SK-N-SH treated with all-trans-retinoic acid at 6 μM for 48 hours (cell line): ENCODE results near the gene PLA2G4A.

ENCODE experiments used
- ATAC-seq: fragments of 200-7000 bp; cut with Tn5 transposase; 3 replicates; pipeline ENCODE4 v1.9.1; 2020; ENCODE audit warnings: mild to moderate bottlenecking, moderate library complexity
- ARNTL ChIP-seq: fragments of 450-650 bp; formaldehyde crosslinking; IDR thresholded peaks from 2 replicates; pipeline ENCODE4 v1.5.0; 2020; ENCODE audit warnings: low read depth, mild to moderate bottlenecking, moderate library complexity, borderline replicate concordance
- BACH2 ChIP-seq: fragments of 250-450 bp; sonication (Bioruptor Pico); IDR thresholded peaks from 2 replicates; pipeline ENCODE4 v1.9.0; 2021; ENCODE audit warnings: mild to moderate bottlenecking, borderline replicate concordance
- CSDC2 ChIP-seq: fragments of 250-450 bp; sonication (Bioruptor Pico); IDR thresholded peaks from 2 replicates; pipeline ENCODE4 v1.5.0; 2020; ENCODE audit warnings: mild to moderate bottlenecking, moderate library complexity
- ESRRG ChIP-seq: fragments of 250-450 bp; sonication (Bioruptor Pico); IDR thresholded peaks from 2 replicates; pipeline ENCODE4 v1.6.1; 2021; ENCODE audit warnings: mild to moderate bottlenecking
- GLIS3 ChIP-seq: fragments of 250-450 bp; sonication (Bioruptor Pico); IDR thresholded peaks from 2 replicates; pipeline ENCODE4 v1.5.0; 2020; ENCODE audit warnings: mild to moderate bottlenecking, moderate library complexity
- ISL1 ChIP-seq: fragments of 250-450 bp; sonication (Bioruptor Pico); IDR thresholded peaks from 2 replicates; pipeline ENCODE4 v2.1.2; 2022; ENCODE audit warnings: mild to moderate bottlenecking, moderate library complexity
- OSR1 ChIP-seq: fragments of 250-450 bp; sonication (Bioruptor Pico); IDR thresholded peaks from 2 replicates; pipeline ENCODE4 v1.8.0; 2022; ENCODE audit warnings: moderate library complexity, mild to moderate bottlenecking, inconsistent platforms
- PPARA ChIP-seq: fragments of 250-450 bp; sonication (Bioruptor Pico); IDR thresholded peaks from 2 replicates; pipeline ENCODE4 v1.5.0; 2020; ENCODE audit warnings: mild to moderate bottlenecking, borderline replicate concordance
- RARB ChIP-seq: fragments of 250-450 bp; sonication (Bioruptor Pico); IDR thresholded peaks from 2 replicates; pipeline ENCODE4 v1.8.0; 2021; ENCODE audit warnings: mild to moderate bottlenecking, moderate library complexity
- SNAI2 ChIP-seq: fragments of 250-450 bp; sonication (Bioruptor Pico); IDR thresholded peaks from 2 replicates; pipeline ENCODE4 v1.5.0; 2020; ENCODE audit warnings: mild to moderate bottlenecking, moderate library complexity
- TCF4 ChIP-seq: fragments of 250-450 bp; sonication (Bioruptor Pico); IDR thresholded peaks from 2 replicates; pipeline ENCODE4 v1.8.0; 2021; ENCODE audit warnings: mild to moderate bottlenecking, moderate library complexity, borderline replicate concordance
- TOX ChIP-seq: fragments of 250-450 bp; sonication (Bioruptor Pico); IDR thresholded peaks from 2 replicates; pipeline ENCODE4 v1.8.0; 2021; ENCODE audit warnings: mild to moderate bottlenecking, moderate library complexity, borderline replicate concordance
- ZC3H10 ChIP-seq: fragments of 250-450 bp; sonication (Bioruptor Pico); IDR thresholded peaks from 2 replicates; pipeline ENCODE4 v1.5.1; 2021; ENCODE audit warnings: mild to moderate bottlenecking, moderate library complexity
- ZFP30 ChIP-seq: fragments of 450-650 bp; formaldehyde crosslinking; IDR thresholded peaks from 2 replicates; pipeline ENCODE4 v1.5.0; 2022; ENCODE audit warnings: mild to moderate bottlenecking, moderate library complexity
- ZNF565 ChIP-seq: fragments of 450-650 bp; formaldehyde crosslinking; conservative IDR thresholded peaks from 2 replicates; pipeline ENCODE4 v1.5.0; 2020; ENCODE audit warnings: low read depth, mild to moderate bottlenecking, moderate library complexity
- ZNF70 ChIP-seq: fragments of 450-650 bp; formaldehyde crosslinking; IDR thresholded peaks from 2 replicates; pipeline ENCODE4 v1.5.0; 2020; ENCODE audit warnings: mild to moderate bottlenecking, moderate library complexity
- ZNF8 ChIP-seq: fragments of 450-650 bp; formaldehyde crosslinking; IDR thresholded peaks from 2 replicates; pipeline ENCODE4 v1.5.0; 2020; ENCODE audit warnings: mild to moderate bottlenecking, moderate library complexity
- TF ChIP-seq, protein P1 (sequence below): fragments of 250-450 bp; sonication (Bioruptor Pico); IDR thresholded peaks from 2 replicates; pipeline ENCODE4 v1.5.1; 2021; ENCODE audit warnings: mild to moderate bottlenecking, moderate library complexity
- TF ChIP-seq, protein P2 (sequence below): fragments of 250-450 bp; sonication (Bioruptor Pico); IDR thresholded peaks from 2 replicates; pipeline ENCODE4 v1.8.0; 2020; ENCODE audit warnings: mild to moderate bottlenecking, moderate library complexity, borderline replicate concordance
- TF ChIP-seq, protein P3 (sequence below): fragments of 250-450 bp; sonication (Bioruptor Pico); IDR thresholded peaks from 2 replicates; pipeline ENCODE4 v1.5.0; 2020; ENCODE audit warnings: mild to moderate bottlenecking, moderate library complexity
- TF ChIP-seq, protein P4 (sequence below): fragments of 250-450 bp; sonication (Bioruptor Pico); IDR thresholded peaks from 2 replicates; pipeline ENCODE4 v1.5.1; 2020; ENCODE audit warnings: low read depth, mild to moderate bottlenecking, moderate library complexity
- TF ChIP-seq, protein P5 (sequence below): fragments of 250-450 bp; sonication (Bioruptor Pico); IDR thresholded peaks from 2 replicates; pipeline ENCODE4 v1.8.0; 2021; ENCODE audit warnings: low read depth, mild to moderate bottlenecking, moderate library complexity, borderline replicate concordance

The PLA2G4A gene

DNA sequence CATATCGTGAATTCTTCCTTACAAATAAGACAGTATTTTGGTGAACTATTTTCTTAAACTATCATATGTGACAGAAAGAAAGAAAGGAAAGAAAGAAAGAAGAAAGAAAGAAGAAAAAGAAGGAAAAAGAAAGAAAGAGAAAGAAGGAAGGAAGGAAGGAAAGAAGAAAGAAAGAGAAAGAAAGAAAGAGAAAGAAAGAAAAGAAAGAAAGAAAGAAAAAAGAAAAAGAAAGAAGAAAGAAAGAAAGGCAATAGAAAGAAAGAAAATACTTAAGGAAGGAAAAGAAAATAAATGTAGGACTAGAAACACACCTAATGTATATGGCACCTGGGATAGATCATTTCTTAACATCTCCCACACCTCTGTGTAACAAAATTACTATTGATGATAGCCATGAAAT is 120.4 kb downstream of the PLA2G4A start:
- TF ChIP-seq PPARA (CRISPR knock-in tag) (no peak), OSR1 (CRISPR knock-in tag) (no peak), ZNF70 (CRISPR knock-in tag) (no peak), RARB (CRISPR knock-in tag) (no peak), BACH2 (CRISPR knock-in tag) (no peak), ARNTL (CRISPR knock-in tag) (no peak), ZFP30 (CRISPR knock-in tag) (no peak), ZNF565 (no peak), TOX (CRISPR knock-in tag) (no peak), ESRRG (no peak), TCF4 (CRISPR knock-in tag) (no peak), SNAI2 (CRISPR knock-in tag) (no peak), ISL1 (CRISPR knock-in tag) (no peak), ZNF8 (CRISPR knock-in tag) (no peak), ZC3H10 (no peak)
- TF ChIP-seq, protein P1, sequence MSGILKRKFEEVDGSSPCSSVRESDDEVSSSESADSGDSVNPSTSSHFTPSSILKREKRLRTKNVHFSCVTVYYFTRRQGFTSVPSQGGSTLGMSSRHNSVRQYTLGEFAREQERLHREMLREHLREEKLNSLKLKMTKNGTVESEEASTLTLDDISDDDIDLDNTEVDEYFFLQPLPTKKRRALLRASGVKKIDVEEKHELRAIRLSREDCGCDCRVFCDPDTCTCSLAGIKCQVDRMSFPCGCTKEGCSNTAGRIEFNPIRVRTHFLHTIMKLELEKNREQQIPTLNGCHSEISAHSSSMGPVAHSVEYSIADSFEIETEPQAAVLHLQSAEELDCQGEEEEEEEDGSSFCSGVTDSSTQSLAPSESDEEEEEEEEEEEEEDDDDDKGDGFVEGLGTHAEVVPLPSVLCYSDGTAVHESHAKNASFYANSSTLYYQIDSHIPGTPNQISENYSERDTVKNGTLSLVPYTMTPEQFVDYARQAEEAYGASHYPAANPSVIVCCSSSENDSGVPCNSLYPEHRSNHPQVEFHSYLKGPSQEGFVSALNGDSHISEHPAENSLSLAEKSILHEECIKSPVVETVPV (CRISPR knock-in tag) = no peak
- TF ChIP-seq, protein P2, sequence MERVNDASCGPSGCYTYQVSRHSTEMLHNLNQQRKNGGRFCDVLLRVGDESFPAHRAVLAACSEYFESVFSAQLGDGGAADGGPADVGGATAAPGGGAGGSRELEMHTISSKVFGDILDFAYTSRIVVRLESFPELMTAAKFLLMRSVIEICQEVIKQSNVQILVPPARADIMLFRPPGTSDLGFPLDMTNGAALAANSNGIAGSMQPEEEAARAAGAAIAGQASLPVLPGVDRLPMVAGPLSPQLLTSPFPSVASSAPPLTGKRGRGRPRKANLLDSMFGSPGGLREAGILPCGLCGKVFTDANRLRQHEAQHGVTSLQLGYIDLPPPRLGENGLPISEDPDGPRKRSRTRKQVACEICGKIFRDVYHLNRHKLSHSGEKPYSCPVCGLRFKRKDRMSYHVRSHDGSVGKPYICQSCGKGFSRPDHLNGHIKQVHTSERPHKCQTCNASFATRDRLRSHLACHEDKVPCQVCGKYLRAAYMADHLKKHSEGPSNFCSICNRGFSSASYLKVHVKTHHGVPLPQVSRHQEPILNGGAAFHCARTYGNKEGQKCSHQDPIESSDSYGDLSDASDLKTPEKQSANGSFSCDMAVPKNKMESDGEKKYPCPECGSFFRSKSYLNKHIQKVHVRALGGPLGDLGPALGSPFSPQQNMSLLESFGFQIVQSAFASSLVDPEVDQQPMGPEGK = no peak
- TF ChIP-seq, protein P3, sequence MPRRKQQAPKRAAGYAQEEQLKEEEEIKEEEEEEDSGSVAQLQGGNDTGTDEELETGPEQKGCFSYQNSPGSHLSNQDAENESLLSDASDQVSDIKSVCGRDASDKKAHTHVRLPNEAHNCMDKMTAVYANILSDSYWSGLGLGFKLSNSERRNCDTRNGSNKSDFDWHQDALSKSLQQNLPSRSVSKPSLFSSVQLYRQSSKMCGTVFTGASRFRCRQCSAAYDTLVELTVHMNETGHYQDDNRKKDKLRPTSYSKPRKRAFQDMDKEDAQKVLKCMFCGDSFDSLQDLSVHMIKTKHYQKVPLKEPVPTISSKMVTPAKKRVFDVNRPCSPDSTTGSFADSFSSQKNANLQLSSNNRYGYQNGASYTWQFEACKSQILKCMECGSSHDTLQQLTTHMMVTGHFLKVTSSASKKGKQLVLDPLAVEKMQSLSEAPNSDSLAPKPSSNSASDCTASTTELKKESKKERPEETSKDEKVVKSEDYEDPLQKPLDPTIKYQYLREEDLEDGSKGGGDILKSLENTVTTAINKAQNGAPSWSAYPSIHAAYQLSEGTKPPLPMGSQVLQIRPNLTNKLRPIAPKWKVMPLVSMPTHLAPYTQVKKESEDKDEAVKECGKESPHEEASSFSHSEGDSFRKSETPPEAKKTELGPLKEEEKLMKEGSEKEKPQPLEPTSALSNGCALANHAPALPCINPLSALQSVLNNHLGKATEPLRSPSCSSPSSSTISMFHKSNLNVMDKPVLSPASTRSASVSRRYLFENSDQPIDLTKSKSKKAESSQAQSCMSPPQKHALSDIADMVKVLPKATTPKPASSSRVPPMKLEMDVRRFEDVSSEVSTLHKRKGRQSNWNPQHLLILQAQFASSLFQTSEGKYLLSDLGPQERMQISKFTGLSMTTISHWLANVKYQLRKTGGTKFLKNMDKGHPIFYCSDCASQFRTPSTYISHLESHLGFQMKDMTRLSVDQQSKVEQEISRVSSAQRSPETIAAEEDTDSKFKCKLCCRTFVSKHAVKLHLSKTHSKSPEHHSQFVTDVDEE (CRISPR knock-in tag) = no peak
- TF ChIP-seq, protein P4, sequence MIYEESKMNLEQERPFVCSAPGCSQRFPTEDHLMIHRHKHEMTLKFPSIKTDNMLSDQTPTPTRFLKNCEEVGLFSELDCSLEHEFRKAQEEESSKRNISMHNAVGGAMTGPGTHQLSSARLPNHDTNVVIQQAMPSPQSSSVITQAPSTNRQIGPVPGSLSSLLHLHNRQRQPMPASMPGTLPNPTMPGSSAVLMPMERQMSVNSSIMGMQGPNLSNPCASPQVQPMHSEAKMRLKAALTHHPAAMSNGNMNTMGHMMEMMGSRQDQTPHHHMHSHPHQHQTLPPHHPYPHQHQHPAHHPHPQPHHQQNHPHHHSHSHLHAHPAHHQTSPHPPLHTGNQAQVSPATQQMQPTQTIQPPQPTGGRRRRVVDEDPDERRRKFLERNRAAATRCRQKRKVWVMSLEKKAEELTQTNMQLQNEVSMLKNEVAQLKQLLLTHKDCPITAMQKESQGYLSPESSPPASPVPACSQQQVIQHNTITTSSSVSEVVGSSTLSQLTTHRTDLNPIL = no peak
- TF ChIP-seq, protein P5, sequence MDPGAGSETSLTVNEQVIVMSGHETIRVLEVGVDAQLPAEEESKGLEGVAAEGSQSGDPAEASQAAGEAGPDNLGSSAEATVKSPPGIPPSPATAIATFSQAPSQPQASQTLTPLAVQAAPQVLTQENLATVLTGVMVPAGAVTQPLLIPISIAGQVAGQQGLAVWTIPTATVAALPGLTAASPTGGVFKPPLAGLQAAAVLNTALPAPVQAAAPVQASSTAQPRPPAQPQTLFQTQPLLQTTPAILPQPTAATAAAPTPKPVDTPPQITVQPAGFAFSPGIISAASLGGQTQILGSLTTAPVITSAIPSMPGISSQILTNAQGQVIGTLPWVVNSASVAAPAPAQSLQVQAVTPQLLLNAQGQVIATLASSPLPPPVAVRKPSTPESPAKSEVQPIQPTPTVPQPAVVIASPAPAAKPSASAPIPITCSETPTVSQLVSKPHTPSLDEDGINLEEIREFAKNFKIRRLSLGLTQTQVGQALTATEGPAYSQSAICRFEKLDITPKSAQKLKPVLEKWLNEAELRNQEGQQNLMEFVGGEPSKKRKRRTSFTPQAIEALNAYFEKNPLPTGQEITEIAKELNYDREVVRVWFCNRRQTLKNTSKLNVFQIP (CRISPR knock-in tag) = no peak
- ATAC-seq = no peak

DNA sequence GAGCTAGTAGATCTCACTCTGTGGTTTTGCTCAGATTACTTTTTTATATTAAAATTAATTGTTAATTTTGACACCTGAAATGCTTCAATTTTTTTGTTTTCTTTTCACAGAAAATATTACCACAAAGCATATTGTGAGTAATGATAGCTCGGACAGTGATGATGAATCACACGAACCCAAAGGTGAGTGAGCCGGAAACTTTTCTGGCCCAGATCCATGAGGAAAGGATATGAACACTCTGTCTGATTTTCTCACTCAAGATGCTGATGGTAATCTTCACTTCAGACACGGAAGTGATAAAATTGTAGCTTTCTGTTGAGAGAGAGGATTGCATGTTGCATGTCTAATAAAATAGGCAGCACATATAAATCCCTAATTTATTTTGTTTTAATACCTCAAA is 121.8 kb downstream of the PLA2G4A start:
- TF ChIP-seq ZC3H10 = no peak
- TF ChIP-seq, protein P1 (CRISPR knock-in tag) = no peak
- no peak for TF ChIP-seq CSDC2 (CRISPR knock-in tag)
- ATAC-seq = no peak

DNA sequence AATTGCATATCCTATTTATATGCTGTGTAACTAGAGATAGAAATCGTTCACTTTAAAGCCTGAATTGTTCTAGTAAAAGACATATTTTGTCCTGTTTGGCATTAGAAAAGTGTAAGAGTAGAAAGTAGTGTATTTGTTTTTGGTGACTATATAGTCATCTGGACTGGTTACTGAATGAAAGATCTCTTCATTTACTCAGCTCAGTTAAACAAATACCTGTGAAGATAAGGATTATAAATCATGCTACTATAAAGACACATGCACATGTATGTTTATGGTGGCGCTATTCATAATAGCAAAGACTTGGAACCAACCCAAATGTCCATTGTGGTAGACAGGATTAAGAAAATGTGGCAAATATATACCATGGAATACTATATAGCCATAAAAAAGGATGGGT is 125.1 kb downstream of the PLA2G4A start:
- ATAC-seq = no peak
- TF ChIP-seq ISL1 (CRISPR knock-in tag) (no peak), GLIS3 (CRISPR knock-in tag) (no peak), PPARA (CRISPR knock-in tag) (no peak), ZNF70 (CRISPR knock-in tag) (no peak), TCF4 (CRISPR knock-in tag) (no peak), RARB (CRISPR knock-in tag) (no peak), CSDC2 (CRISPR knock-in tag) (no peak), ZFP30 (CRISPR knock-in tag) (no peak), ZNF565 (no peak), ESRRG (no peak), OSR1 (CRISPR knock-in tag) (no peak), ZNF8 (CRISPR knock-in tag) (no peak)
- TF ChIP-seq, protein P4 = no peak
- TF ChIP-seq, protein P2 = no peak
